Inferior parietal cortex (tissue), 1 donor: Measurements from ENCODE around the gene S100A12.
A peak's percentile ranks its signal among the peaks of the same experiment; 100 is the strongest.
"Not testable (repeated sequence)": the region's sequence is repeated elsewhere in the genome, so short reads cannot be mapped to it uniquely, and the experiment has no call there.

ENCODE experiments used
- DNase-seq: peaks from one replicate; pipeline ENCODE4 v3.0.0-alpha.2; 2016; ENCODE audit errors: extremely low spot score

S100A12 gene

DNA sequence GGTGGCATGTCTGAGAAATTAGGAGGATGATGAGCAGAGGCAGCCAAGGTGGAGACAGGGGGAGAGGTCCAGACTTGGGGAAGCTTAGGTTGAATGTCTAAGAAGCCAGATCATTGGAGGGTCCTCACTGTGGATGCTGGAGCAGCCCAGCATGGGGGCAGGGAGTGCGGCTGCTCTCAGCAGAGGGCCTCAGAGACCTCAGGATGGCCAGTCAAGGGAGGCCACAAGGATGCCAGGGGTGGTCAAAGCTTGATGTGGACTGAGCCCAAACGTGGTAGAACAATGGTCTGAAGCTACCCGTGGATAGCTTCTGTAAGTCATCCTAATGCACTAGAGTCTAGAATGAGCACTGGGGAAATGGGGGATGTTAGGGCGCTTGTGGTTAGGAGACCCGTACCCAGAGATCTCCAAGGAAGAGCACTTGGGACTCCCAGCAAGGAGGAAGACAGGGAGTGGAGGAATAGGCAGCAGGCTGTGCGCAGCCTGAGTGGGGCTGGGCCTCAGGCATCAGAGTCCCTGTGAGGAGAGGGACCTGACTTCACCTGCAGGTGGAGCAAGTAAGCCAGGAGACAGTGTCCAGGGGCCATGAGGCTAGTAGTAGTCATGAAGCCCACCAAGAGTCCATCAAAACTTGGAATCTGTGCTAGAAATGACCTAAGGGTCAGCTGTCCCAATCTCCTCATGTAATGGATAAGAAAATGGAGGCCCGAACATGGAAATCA, 22.0 kb downstream of the S100A12 start:
- DNase-seq = no peak

DNA sequence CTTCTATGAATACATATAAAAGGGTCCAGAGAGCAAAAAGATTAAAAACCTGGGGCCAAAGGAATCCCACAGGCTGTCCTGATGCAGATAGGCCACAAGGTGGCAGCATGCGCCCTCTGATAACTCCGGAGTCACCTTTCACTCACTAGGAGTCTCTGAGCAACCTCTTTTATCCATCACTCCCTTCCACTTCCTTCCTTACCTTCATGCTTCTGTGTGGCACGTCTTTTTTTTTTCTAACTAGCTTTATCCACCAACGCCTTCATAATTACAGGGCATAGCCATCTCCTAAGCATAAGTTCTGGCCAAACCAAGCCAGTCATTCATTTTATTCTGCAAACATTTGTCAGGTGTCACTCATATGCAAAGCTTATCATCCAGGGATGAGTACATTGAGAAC, 22.9 kb downstream of the S100A12 start:
- peak; percentile 79 for DNase-seq

DNA sequence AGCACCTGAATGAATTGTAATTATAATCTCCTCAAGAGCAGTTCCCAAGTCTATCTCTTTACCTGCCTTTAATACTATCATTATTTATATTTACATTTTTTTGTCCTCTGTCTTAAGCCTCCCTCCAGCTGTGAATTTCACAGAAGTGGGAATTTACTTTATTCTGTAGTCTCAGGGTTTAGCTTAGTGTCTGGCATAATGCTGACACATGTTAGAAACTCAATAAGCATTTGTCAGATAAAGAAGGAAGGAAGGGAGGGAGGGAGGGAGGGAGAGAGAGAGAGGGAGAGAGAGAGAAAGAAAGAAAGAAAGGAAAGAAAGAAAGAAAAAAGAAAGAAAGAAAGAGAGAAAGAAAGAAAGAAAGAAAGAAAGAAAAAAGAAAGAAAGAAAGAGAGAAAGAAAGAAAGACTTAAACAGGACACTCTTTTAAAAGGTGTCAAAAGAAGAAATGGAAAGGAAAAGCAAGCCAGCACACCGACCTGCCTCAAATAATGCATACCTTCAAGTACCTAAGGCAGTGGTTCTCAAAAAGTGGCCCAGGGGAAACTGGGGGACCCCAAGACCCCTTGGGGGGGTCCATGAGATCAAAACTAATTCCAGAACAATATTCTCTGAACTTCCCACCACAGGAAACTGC, 25.0 kb downstream of the S100A12 start:
- DNase-seq = no peak

DNA sequence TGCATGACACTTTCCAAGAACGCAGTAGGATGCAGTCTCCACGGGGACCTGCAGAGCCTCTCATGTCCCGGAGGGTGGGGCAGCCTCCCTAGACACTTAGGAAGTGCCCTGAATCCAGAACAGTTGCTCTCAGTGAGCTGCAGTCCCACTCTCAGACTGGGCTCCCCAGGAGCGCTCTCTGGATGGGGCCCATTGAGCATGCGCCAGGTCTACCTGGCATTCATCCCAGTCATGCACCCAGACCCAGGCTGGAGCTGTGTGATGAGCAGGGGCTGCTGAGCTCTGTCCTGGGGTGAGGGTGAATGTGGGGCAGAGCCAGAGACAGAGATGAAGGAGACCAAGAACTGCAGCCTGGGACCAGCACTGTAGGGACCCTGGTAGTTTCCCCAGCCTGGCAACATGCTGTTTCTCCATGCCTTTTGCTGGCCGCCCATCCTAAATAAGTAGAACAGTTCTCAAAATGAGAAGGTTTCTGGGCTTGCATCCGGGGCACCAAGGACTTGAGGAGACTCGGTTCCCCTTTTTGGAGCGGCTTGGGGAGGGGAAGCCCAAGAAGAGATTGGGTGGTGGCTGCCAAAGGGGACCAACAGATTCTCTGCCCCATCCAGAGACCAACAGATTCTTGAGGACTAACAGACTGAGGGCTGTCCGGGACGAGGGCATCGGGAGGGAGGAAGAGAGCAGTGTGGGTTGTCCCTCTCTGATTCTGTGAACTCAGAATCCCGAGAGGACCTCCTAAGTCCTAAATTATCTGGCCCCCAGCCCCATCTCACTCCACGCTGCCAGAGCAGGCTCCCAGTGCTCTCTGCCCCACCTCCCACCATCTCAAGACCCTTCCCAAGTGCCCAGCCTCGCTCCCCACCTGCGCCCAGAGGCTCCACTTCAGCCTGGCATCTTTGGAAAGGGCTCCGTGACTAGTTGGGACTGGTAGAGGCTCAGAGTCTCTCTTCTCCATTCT, 25.8 kb downstream of the S100A12 start:
- DNase-seq = no peak

DNA sequence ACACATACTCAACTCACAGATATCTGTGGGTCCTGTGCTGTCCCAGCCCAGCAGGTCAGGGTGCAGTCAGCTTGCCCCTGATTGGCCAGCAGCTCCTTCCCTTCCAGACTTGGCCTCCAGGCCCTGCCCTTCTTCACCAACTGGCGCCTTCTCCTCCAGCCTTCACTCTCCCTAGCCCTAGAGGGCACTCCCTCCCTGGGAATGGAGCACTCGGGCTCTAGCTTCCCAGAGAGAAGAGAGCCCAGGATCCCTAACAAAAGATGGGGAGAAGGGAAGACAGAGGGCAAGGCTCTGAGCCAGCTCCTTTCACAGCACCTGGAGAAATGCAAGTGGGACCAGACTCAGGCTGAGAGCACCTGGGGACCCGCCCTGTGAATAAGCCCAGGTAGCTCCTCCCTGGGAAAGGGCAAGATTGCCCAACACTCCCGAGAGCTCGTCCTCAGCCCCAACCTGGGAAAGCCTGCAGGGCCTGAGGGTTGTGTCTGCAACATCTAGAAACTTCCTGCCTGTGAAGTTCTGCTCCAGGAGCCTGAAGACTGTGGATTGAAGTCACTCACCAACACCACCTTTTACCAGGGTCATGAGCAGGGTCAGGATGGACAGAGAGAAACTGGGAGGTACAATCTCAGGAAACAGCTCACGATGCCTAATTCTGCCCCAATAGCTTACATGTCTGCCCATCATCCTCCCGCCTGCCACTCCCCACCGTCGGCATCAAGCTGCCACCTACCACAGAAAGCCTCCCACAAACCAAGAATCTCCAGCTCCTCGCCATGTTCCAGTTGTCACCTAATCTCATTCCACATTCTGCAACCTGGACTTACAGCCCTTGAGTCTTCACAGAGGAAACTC, 26.7 kb downstream of the S100A12 start, which contains the start of gene PGLYRP4:
TSS of gene PGLYRP4 (minus strand) at position 331 of the 852 bp plus-strand sequence. CDS start 909 bp downstream, outside the sequence.
- DNase-seq = no peak

DNA sequence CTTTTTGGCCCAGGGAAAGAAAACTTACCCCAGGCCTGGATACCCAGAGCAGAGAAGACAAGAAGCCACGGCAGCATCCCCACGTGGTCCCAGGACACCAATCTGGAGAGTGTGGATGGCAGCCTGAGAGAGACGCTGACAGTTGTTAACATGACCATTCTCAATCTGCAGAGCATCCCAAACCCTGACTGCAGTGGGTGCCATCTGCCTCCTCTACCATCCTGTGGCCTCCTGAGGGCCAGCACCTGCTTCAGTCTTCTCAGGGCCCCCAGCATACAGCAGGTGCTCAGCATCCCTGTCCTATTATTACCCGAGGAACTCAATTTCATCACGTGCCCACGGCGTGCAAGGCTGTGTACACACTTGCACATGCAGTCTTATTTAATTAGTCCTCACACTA, 27.6 kb downstream of the S100A12 start:
- DNase-seq = no peak

DNA sequence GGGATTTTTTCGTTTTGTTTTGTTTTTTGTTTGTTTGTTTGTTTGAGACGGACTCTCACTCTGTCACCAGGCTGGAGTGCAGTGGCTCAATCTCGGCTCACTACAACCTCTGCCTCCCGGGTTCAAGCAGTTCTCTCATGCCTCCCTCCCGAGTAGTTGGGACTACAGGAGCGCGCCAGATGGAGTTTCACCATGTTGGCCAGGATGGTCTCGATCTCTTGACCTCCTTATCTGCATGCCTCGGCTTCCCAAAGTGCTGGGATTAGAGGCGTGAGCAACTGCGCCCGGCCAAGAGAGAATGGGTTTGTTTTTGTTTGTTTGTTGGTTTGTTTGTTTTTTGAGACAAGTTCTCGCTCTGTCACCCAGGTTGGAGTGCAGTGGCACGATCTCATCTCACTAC, 28.4 kb downstream of the S100A12 start:
- DNase-seq = not testable (repeated sequence)

DNA sequence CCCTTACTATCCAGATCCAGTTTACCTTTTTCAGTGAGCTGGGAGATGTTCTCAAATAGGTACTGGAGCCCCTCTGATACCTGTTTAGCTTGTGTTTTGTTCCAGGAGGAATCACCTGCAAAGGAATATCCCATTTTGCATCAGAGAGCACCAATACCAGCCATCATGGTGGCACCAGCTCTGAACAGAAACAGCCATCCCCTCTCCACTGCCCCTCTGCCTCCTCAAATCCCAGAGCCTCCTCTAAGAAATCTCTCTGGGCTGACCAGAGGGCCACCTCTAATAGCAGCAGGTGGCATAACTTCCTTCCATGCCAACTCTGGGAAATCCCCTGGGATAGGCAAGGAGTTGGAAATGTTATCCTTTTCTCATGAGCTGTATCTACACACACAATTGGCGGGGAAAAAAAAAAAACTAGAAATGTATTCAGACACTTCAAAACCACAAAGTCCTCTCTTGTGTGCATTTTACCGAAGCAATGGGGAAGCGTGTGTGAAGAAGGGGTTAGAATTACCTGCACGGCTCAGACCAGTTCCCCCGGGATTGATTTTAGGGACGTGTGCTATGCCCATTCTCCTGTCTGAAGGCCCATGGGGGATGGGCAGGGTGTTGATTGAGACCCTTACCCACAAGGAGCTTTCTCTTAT, 29.2 kb downstream of the S100A12 start:
- no peak for DNase-seq

DNA sequence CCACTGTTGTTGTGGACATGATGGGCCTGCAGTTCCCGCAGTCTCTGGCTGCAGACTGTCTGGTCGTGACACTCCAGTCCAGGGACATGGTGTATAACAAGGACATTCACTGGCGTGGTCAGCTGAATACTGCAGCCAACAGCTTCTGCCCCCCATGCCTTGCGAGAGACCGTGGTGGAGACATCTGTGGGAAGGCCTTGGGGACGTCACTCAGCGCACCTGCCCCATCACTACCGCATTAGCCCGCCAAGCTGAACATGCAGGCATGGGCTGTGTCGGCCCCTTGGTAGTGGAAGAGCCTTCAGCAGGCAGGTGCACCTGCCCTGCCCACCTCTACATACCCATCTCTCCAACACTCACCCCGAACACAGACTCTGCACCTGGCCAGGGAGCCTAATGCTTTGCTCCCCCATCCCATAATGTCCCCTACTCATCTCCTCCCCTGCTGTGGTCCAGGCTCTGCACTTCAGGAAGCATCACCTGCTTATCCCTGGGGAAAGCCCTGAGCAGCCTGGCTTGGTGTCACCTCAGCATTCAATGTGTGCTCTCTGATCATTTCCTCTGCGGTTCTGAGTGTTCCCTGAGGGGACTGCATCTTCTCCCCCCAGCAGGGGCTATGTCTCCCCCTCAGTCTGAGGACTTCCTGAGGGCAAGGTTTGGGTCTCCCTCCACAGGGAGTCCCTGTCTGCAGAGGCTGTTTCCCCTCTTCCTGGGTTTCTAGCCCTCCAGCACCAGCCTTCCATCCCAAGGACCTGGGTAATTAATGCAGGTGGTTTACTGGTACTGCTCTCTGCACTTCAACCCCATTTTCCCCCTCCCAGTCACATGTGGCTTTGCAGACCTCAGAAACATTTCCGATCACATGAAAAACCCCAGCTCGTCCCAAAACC, 30.0 kb downstream of the S100A12 start:
- DNase-seq = no peak

DNA sequence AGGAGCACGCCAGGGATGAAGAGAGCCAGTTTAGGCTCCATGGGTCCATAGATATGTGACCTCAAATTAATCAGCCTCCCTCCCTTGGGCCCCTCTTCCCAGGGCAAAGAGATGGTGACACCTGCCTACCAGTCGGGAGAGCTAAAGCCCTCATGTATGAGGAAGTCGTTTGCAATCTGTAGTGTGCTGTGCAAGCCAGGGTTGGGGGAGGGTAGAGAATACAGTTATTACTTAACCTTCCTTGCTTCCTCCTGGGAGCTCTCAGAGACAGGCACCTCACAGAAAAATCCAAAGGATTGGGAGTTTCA, 30.7 kb downstream of the S100A12 start:
- DNase-seq = no peak

DNA sequence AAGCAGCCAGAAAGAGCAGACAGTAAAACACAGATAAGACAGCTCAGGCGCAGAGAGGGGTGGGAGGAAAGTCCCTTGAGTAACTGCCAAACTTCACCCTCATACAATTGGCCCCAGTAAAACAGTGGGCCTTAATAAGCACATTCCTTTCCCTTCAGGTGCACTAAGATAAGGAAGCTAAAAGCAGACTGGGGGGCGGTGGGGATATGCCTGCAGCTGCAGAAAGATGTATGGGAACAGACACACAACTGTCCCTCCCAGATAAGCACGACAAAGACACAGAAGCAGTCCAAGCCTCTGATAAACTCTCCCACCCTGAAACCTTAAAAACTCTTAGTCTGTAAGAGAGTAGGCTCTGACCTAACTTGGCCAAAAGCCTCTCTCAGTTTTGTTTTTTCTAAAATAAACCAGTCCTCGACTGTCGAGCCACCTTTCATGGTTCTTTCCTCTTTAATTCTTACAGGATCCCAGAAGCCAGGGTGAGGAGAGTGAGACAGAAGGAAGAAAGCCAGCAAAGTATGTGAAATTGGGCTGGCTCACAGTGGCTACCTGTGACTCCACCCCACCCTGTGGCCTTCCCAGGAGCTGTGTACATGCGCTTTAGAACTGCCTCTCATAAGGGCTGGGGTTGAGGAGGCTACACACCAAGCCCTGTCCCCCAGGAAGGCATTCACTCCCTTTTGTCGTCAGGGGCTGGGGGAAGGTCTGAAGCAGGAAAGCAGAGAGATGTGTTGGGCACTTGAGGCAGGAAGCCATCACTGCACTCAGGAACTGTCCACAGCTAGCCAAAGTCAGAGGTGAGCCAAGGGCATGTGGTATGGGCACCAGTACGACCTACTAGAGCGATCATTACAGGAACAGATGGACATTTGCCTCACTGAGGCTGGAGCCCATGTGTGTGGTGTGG, 31.4 kb downstream of the S100A12 start:
- no peak for DNase-seq

DNA sequence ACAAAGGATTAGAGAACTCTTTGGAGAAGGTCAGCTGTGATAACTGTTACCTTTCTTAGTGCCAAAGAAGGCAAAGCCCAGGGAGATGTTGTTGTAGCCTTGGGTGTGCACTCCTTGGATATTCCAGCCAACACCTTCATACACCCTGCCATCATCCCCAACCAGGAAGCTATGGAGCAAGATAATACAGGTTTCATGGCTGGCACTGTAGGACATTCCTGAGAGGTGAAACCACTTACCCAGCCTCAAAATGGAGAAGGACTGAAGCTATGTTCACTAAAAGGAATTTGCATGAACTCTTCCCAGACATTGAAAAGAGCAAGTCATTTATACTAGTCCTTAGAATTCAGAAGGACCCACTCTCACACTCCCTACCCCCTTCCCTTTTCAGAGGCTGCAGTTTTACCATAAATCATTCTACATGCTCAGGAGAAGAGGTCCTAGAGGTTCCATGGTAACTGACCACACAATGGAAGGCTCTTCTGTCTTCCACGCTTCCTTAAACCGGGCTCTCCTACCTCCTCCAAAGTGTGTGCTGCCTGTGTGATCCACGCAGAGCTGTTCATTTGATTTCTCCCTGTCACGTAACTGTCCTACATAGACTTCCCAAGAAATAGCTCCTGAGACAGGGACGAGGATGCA, 32.3 kb downstream of the S100A12 start:
- DNase-seq = no peak

DNA sequence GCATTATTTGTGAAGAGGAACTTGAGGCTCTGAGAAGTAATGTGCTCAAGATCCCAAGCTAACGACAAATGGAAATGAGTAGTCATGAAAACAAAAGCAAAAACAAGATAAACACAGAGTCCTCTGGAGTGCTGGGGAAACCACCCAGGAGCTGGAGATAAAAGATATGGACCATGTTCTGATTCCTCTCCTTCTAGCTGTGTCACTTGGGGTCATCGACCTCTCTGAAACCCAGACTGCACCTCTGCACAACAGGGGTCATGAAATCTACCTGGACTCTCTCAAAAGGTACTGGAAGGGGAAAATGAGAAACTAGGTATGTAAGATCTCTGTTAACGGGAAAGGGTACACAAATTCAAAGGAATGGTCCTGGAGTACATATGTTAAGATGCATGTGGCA, 33.2 kb downstream of the S100A12 start:
- DNase-seq = no peak

DNA sequence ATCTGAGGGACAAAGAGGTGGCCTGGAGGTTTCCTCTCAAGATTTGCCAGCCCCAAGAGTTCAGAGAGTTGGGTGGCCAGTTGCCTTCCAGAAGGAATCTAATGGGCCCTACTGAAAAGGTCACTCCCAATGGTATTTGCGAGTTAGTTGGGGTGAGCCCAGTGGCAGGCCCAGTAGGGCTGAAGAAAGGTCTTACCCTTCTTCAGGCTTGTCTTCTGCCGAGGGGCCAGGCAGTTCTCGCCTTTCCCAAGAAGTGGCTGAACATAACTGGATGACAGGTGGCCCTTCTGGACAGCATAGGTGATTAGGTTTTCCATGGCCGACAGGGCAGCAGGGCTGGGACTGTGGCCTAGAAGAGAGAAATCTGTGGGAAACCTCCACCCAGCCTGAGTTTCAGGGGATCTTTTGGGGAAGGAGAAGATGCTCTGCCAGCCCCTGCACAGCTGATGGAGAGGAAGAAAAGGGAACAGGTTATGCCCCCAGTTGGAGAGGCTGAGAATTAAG, 33.9 kb downstream of the S100A12 start:
- DNase-seq = no peak

DNA sequence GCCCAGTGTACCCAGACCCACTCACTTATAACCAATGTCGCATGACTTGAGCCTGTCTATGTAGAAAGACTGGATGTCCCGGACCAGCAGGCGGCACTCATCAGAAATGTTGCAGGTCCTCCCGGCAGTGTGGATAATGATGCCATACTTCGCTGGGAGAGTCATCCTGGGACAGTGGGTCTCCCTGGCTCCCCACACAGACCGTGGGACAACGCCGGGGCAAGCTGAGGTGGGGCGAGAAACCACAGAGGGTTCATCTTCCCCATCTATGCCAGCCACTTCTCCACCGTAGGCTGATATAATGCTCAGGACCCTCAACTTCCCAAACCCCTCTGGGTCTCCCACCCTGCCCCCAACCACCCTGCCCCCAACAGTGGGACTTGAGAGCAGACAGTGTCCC, 35.1 kb downstream of the S100A12 start:
- no peak for DNase-seq

DNA sequence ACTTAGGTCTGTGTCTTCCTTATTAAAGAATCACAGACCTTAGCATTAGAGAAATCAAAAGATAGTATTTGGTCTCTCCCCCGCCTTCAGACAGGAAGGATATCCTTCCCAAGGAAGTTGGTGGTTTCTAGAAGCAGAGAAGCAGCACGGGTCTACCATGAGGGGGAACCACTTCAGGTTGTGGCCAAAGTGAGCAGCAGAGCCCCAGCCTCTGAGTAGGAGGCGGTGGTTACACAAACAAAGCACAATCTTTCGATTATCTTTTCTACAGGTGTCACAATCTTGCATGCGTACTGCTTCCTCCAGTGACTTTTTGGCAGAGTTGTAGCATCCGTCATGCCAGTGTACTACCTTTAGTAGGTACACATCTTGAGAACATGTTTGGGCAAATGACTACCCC, 35.6 kb downstream of the S100A12 start:
- DNase-seq = no peak

DNA sequence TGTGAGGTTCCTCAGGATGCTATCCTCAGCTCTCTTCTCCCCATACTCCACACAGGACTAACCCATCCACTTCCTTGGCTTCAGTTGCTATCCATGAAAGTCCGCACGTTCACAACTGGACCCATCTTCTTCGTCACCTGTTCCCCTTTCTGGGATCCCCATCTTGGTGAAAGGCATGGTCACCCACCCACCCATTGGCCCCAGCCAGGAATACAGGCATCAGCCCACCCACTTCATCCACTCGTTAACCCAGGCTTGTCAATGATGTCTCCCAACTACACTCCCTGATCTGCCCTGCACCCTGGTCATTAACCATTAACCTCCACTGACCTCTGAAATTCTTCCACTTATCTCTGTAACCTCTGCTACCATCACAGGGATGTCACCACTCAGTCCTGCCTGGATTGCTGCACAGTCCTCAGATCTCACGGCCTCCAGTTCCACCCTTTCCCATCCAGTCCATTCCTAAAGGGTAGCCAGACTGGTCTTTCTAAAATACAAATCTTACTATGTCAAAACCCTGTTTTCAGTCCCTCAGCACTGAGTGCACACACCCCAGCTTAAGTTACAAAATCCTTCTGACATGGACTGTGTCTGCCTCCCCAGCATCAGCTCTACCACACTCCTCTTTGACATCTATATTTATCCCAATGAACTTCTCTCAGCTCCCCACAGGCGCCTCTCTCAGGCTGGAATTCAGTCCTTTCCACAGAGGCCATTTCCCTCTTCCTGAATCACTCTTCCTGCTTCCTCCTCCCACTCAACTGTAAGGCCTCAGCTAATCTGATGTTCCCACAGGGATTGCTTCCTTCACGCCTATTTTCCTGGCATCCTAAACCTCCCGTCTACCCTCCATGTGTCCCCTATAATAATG, 37.2 kb downstream of the S100A12 start:
- DNase-seq = no peak
